ENCODE results near the gene ZFR2. TPM values are rescaled to one million over a fixed set of nuclear protein-coding genes. Genes with fewer than 3 reads are reported as not detected.
A peak's percentile ranks its signal among the peaks of the same experiment; 100 is the strongest.

The ZFR2 gene
- total RNA-seq, 1 donor from 2014 or later = 0.17 TPM

- DNase-seq = no peak
Observed at GRCh38 chr19:3785938-3786824, 82.7 kb downstream of the ZFR2 start, which contains the start of gene MATK. Gene MATK (minus strand): TSS chr19:3786381. CDS start chr19:3785135, 1,246 bp downstream.

GRCh38 chr19:3785451-3785937 lies 83.3 kb downstream of the ZFR2 start:
- DNase-seq = no peak

GRCh38 chr19:3784607-3785450 lies 84.0 kb downstream of the ZFR2 start:
- no peak for DNase-seq

- peak; percentile 22 for DNase-seq
Observed at GRCh38 chr19:3783660-3784584, 84.9 kb downstream of the ZFR2 start.

GRCh38 chr19:3782903-3783302 lies 85.9 kb downstream of the ZFR2 start:
- DNase-seq = no peak

- no peak for DNase-seq
Observed at GRCh38 chr19:3782330-3782729, 86.5 kb downstream of the ZFR2 start.

- no peak for DNase-seq
Observed at GRCh38 chr19:3781603-3782002, 87.2 kb downstream of the ZFR2 start.

GRCh38 chr19:3780786-3781304 lies 88.0 kb downstream of the ZFR2 start:
- no peak for DNase-seq

- no peak for DNase-seq
Observed at GRCh38 chr19:3778899-3779723, 89.7 kb downstream of the ZFR2 start.

- no peak for DNase-seq
Observed at GRCh38 chr19:3778104-3778867, 90.6 kb downstream of the ZFR2 start.

GRCh38 chr19:3776479-3777040 lies 92.3 kb downstream of the ZFR2 start:
- DNase-seq = no peak

- no peak for DNase-seq
Observed at GRCh38 chr19:3775831-3776230, 93.0 kb downstream of the ZFR2 start.

GRCh38 chr19:3775374-3775711 lies 93.5 kb downstream of the ZFR2 start:
- DNase-seq = no peak

- no peak for DNase-seq
Observed at GRCh38 chr19:3774621-3775373, 94.0 kb downstream of the ZFR2 start.

- DNase-seq = no peak
Observed at GRCh38 chr19:3773814-3774515, 94.9 kb downstream of the ZFR2 start.

GRCh38 chr19:3771906-3772455 lies 96.9 kb downstream of the ZFR2 start, which contains the start of gene RAX2:
Gene RAX2 (minus strand): TSS chr19:3772228. CDS start chr19:3771742, 486 bp downstream.
- no peak for DNase-seq

- DNase-seq = no peak
Observed at GRCh38 chr19:3771000-3771905, 97.6 kb downstream of the ZFR2 start.
